ENCODE data around the gene CAMTA1.

Gene CAMTA1

GRCh38 chr1:6880951-6881690 is 95.9 kb downstream of the CAMTA1 start:
- no peak for DNase-seq

- no peak for DNase-seq
Observed at GRCh38 chr1:6882414-6882813, 97.2 kb downstream of the CAMTA1 start.

GRCh38 chr1:6884652-6885153 is 99.4 kb downstream of the CAMTA1 start:
- DNase-seq: no peak

- DNase-seq: no peak
Observed at GRCh38 chr1:6885426-6885825, 100.2 kb downstream of the CAMTA1 start.

GRCh38 chr1:6886523-6886922 is 101.3 kb downstream of the CAMTA1 start:
- no peak for DNase-seq

- DNase-seq: no peak
Observed at GRCh38 chr1:6888268-6888667, 103.0 kb downstream of the CAMTA1 start.

GRCh38 chr1:6888870-6889269 is 103.6 kb downstream of the CAMTA1 start:
- DNase-seq: no peak

GRCh38 chr1:6889875-6890480 is 104.7 kb downstream of the CAMTA1 start:
- peak; percentile 33 for DNase-seq

- no peak for DNase-seq
Observed at GRCh38 chr1:6890686-6891085, 105.4 kb downstream of the CAMTA1 start.

- DNase-seq: no peak
Observed at GRCh38 chr1:6891781-6892579, 106.7 kb downstream of the CAMTA1 start.

- DNase-seq: no peak
Observed at GRCh38 chr1:6893388-6893787, 108.1 kb downstream of the CAMTA1 start.

GRCh38 chr1:6897138-6897537 is 111.9 kb downstream of the CAMTA1 start:
- DNase-seq: no peak

GRCh38 chr1:6898974-6899539 is 113.8 kb downstream of the CAMTA1 start:
- DNase-seq: no peak

- DNase-seq: no peak
Observed at GRCh38 chr1:6899621-6900020, 114.4 kb downstream of the CAMTA1 start.

- no peak for DNase-seq
Observed at GRCh38 chr1:6902153-6902552, 116.9 kb downstream of the CAMTA1 start.

- no peak for DNase-seq
Observed at GRCh38 chr1:6904476-6905170, 119.4 kb downstream of the CAMTA1 start.

- no peak for DNase-seq
Observed at GRCh38 chr1:6905331-6905730, 120.1 kb downstream of the CAMTA1 start.

- no peak for DNase-seq
Observed at GRCh38 chr1:6905790-6906189, 120.5 kb downstream of the CAMTA1 start.

GRCh38 chr1:6906783-6907182 is 121.5 kb downstream of the CAMTA1 start:
- no peak for DNase-seq

GRCh38 chr1:6907201-6907600 is 121.9 kb downstream of the CAMTA1 start:
- no peak for DNase-seq

- DNase-seq: no peak
Observed at GRCh38 chr1:6907676-6908434, 122.6 kb downstream of the CAMTA1 start.

GRCh38 chr1:6909401-6909800 is 124.1 kb downstream of the CAMTA1 start:
- DNase-seq: no peak

Data from GDM1 (cell line).